GM23338 (cell line): ENCODE measurements around the gene IL22RA1. TPM values are rescaled to one million over a fixed set of nuclear protein-coding genes. Genes with fewer than 3 reads are reported as not detected.

Experiments
- ATAC-seq: fragments of 200-7000 bp; cut with Tn5 transposase; 3 replicates; pipeline ENCODE4 v1.9.1; 2020
- DNase-seq: peaks from one replicate; pipeline ENCODE4 v3.0.0-alpha.2; 2015; ENCODE audit warnings: low spot score
- H2AFZ ChIP-seq: fragments of 200-600 bp; sonication (generic); 2 replicates; pipeline ENCODE4 v1.8.0; 2016; ENCODE audit warnings: antibody characterized with exemption, mild to moderate bottlenecking, moderate library complexity
- H3F3A ChIP-seq: fragments of 200-600 bp; sonication (generic); replicated peaks from 2 replicates; pipeline ENCODE4 v1.8.0; 2017; ENCODE audit warnings: antibody characterized with exemption, mixed run types, low read depth
- H3K27ac ChIP-seq: fragments of 200-600 bp; sonication (generic); 2 replicates; pipeline ENCODE4 v1.6.1; 2016; ENCODE audit warnings: low read depth
- H3K27me3 ChIP-seq: fragments of 200-600 bp; sonication (generic); 2 replicates; pipeline ENCODE4 v1.8.0; 2016; ENCODE audit warnings: mild to moderate bottlenecking, mixed run types, moderate library complexity; ENCODE audit not compliant: insufficient read depth
- H3K36me3 ChIP-seq: fragments of 200-600 bp; sonication (generic); 2 replicates; pipeline ENCODE4 v1.8.0; 2016; ENCODE audit warnings: mild to moderate bottlenecking; ENCODE audit not compliant: insufficient read depth
- H3K4me1 ChIP-seq: fragments of 200-600 bp; sonication (generic); 2 replicates; pipeline ENCODE4 v1.8.0; 2016; ENCODE audit warnings: mild to moderate bottlenecking, moderate library complexity; ENCODE audit not compliant: insufficient read depth
- H3K4me2 ChIP-seq: fragments of 200-600 bp; sonication (generic); 2 replicates; pipeline ENCODE4 v1.7.1; 2017; ENCODE audit warnings: mixed run types
- H3K4me3 ChIP-seq: fragments of 200-600 bp; sonication (generic); 2 replicates; pipeline ENCODE4 v1.6.1; 2016; ENCODE audit warnings: mixed run types
- H3K79me2 ChIP-seq: fragments of 200-600 bp; sonication (generic); replicated peaks from 2 replicates; pipeline ENCODE4 v1.8.0; 2017; ENCODE audit warnings: mild to moderate bottlenecking; ENCODE audit not compliant: insufficient read depth
- H3K9me2 ChIP-seq: fragments of 200-600 bp; sonication (generic); 2 replicates; pipeline ENCODE4 v1.8.0; 2017; ENCODE audit not compliant: insufficient read depth
- H4K20me1 ChIP-seq: fragments of 200-600 bp; sonication (generic); replicated peaks from 2 replicates; pipeline ENCODE4 v1.8.0; 2017; ENCODE audit warnings: mild to moderate bottlenecking; ENCODE audit not compliant: insufficient read depth
- H3K27ac Mint-ChIP-seq: 2 replicates; pipeline ENCODE4 v1.8.0; 2020; ENCODE audit warnings: inconsistent platforms, mild to moderate bottlenecking, moderate library complexity, mixed read lengths
- H3K27me3 Mint-ChIP-seq: 3 replicates; pipeline ENCODE4 v1.8.0; 2022; ENCODE audit warnings: low read depth, mild to moderate bottlenecking, moderate library complexity, mixed read lengths, inconsistent platforms; ENCODE audit not compliant: insufficient read depth, poor library complexity
- H3K36me3 Mint-ChIP-seq: 3 replicates; pipeline ENCODE4 v1.8.0; 2021; ENCODE audit warnings: low read depth, mild to moderate bottlenecking, inconsistent platforms, moderate library complexity, mixed read lengths
- H3K4me1 Mint-ChIP-seq: 3 replicates; pipeline ENCODE4 v1.8.0; 2020; ENCODE audit warnings: mild to moderate bottlenecking, inconsistent platforms, mixed read lengths
- H3K4me3 Mint-ChIP-seq: 3 replicates; pipeline ENCODE4 v1.8.0; 2021; ENCODE audit warnings: moderate library complexity, mild to moderate bottlenecking, inconsistent platforms, mixed read lengths
- H3K9me3 Mint-ChIP-seq: 3 replicates; pipeline ENCODE4 v1.8.0; 2020; ENCODE audit warnings: moderate library complexity, mild to moderate bottlenecking, inconsistent platforms, mixed read lengths
- EZH2 ChIP-seq: fragments of 200-600 bp; sonication (generic); IDR thresholded peaks from one replicate; pipeline ENCODE4 v1.8.0; 2017; ENCODE audit warnings: antibody characterized with exemption, mild to moderate bottlenecking, low read depth; ENCODE audit not compliant: unreplicated experiment
- JUNB ChIP-seq: IDR thresholded peaks from one replicate; pipeline ENCODE4 v1.6.1; 2016; ENCODE audit warnings: antibody characterized with exemption; ENCODE audit not compliant: unreplicated experiment
- STAT1 ChIP-seq: IDR thresholded peaks from one replicate; pipeline ENCODE4 v1.6.1; 2016; ENCODE audit warnings: antibody characterized with exemption; ENCODE audit not compliant: unreplicated experiment
- ZNF331 ChIP-seq: fragments of 250-450 bp; sonication (Bioruptor Pico); IDR thresholded peaks from 2 replicates; pipeline ENCODE4 v1.5.0; 2020; ENCODE audit warnings: low read depth, mild to moderate bottlenecking, moderate library complexity
- ZNF462 ChIP-seq: fragments of 250-450 bp; sonication (Bioruptor Pico); IDR thresholded peaks from 2 replicates; pipeline ENCODE4 v1.5.0; 2020; ENCODE audit warnings: mild to moderate bottlenecking, moderate library complexity
- polyA plus RNA-seq: library from polyadenylated mRNA; unstranded; fragments of >200 nt; fragmentation: Nextera tagmentation; extraction: Ambion mirVana; gene quantifications from 2 replicates; pipeline ENCODE4 v1.2.1, GENCODE V29; 2016
- total RNA-seq: library from RNA; depleted of rRNA; stranded (reverse); fragments of >200 nt; shearing (Covaris generic); gene quantifications from 2 replicates; pipeline ENCODE4 v1.2.3, GENCODE V29; 2014
- TF ChIP-seq, protein P1 (sequence below), 2 experiments: fragments of 200-600 bp in 1 of 2; sonication (generic) in 1 of 2; conservative IDR thresholded peaks; 2 replicates each; pipeline versions ENCODE4 v1.5.1 to v1.6.1; 2016 to 2017; ENCODE audit warnings: antibody characterized with exemption in 2 of 2, low read depth in 2 of 2, mild to moderate bottlenecking in 2 of 2, moderate library complexity in 1 of 2

Gene IL22RA1
- total and polyA plus RNA-seq, 2 experiments from 2014 or later, result 0.11 to 0.28 TPM

GRCh38 chr1:24074817-24075589 lies 67.9 kb downstream of the IL22RA1 start:
- Mint-ChIP-seq H3K9me3 (no peaks in the 10 kb centered on the region), H3K4me1 (peaks cover 26% of the 10 kb centered on the region), H3K27ac (no peak overlapping the region), H3K4me3 (no peak overlapping the region), H3K27me3 (peaks cover 5% of the 10 kb centered on the region), H3K36me3 (no peaks in the 10 kb centered on the region)
- Histone ChIP-seq H2AFZ (no peak overlapping the region), H3K4me3 (no peak overlapping the region), H3K4me1 (peaks cover 14% of the 10 kb centered on the region), H3K79me2 (no peaks in the 10 kb centered on the region), H3K9me2 (no peaks in the 10 kb centered on the region), H3K27ac (no peak overlapping the region), H3K36me3 (no peaks in the 10 kb centered on the region), H3K4me2 (no peak overlapping the region), H4K20me1 (no peaks in the 10 kb centered on the region), H3K27me3 (no peaks in the 10 kb centered on the region), H3F3A (no peaks in the 10 kb centered on the region)
- peak; percentile 8 for DNase-seq
- no peak for ATAC-seq
- TF ChIP-seq STAT1, result no peak
- TF ChIP-seq, protein P1, sequence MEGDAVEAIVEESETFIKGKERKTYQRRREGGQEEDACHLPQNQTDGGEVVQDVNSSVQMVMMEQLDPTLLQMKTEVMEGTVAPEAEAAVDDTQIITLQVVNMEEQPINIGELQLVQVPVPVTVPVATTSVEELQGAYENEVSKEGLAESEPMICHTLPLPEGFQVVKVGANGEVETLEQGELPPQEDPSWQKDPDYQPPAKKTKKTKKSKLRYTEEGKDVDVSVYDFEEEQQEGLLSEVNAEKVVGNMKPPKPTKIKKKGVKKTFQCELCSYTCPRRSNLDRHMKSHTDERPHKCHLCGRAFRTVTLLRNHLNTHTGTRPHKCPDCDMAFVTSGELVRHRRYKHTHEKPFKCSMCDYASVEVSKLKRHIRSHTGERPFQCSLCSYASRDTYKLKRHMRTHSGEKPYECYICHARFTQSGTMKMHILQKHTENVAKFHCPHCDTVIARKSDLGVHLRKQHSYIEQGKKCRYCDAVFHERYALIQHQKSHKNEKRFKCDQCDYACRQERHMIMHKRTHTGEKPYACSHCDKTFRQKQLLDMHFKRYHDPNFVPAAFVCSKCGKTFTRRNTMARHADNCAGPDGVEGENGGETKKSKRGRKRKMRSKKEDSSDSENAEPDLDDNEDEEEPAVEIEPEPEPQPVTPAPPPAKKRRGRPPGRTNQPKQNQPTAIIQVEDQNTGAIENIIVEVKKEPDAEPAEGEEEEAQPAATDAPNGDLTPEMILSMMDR (conservative IDR thresholded peaks at IDR 0.05; ENCODE audit: low read depth in 2 of 2), result peak in 1 of 2 experiments; percentile 14; a peak in 1 of 4 replicates

- H3K4me1 ChIP-seq, result peaks cover 14% of the 10 kb centered on the region
- Mint-ChIP-seq H3K27me3 (peaks cover 5% of the 10 kb centered on the region), H3K27ac (no peak overlapping the region), H3K36me3 (no peaks in the 10 kb centered on the region), H3K4me3 (no peak overlapping the region), H3K4me1 (peaks cover 26% of the 10 kb centered on the region), H3K9me3 (no peaks in the 10 kb centered on the region)
- no peaks in the 10 kb centered on the region for H3K27me3 ChIP-seq
- no peak overlapping the region for H3K27ac ChIP-seq
- no peak overlapping the region for H3K4me2 ChIP-seq
- no peak for DNase-seq
- TF ChIP-seq JUNB, result no peak
- TF ChIP-seq ZNF462, result no peak
- no peak for TF ChIP-seq ZNF331 (CRISPR knock-in tag)
- TF ChIP-seq EZH2, result no peak
- no peaks in the 10 kb centered on the region for H3K36me3 ChIP-seq
- H3K4me3 ChIP-seq, result no peak overlapping the region
- H2AFZ ChIP-seq, result no peak overlapping the region
- H3K9me2 ChIP-seq, result no peaks in the 10 kb centered on the region
- no peaks in the 10 kb centered on the region for H3F3A ChIP-seq
- no peak for ATAC-seq
- H4K20me1 ChIP-seq, result no peaks in the 10 kb centered on the region
- H3K79me2 ChIP-seq, result no peaks in the 10 kb centered on the region
Observed at GRCh38 chr1:24074196-24074595, 68.7 kb downstream of the IL22RA1 start.
